Measurements from ENCODE around the gene FGD4.

Gene FGD4

GRCh38 chr12:32407795-32408194 lies 8.4 kb downstream of the FGD4 start:
- no peak overlapping the region for H3K4me3 ChIP-seq (ENCODE audit: low read depth, low read length)
- no peaks in the 10 kb centered on the region for H3K36me3 ChIP-seq
- H3K27me3 ChIP-seq (ENCODE audit: insufficient read depth, low read depth, severe bottlenecking), result no peaks in the 10 kb centered on the region
- no peak overlapping the region for H3K27ac ChIP-seq
- no peak for DNase-seq
- no peaks in the 10 kb centered on the region for H3K9me3 ChIP-seq (ENCODE audit: severe bottlenecking)
- no peak for TF ChIP-seq CTCF (IDR thresholded peaks at IDR 0.05; ENCODE audit: low read depth, low read length)

- TF ChIP-seq CTCF (IDR thresholded peaks at IDR 0.05; ENCODE audit: low read depth, low read length), result no peak
- H3K27me3 ChIP-seq (ENCODE audit: insufficient read depth, low read depth, severe bottlenecking), result no peaks in the 10 kb centered on the region
- H3K9me3 ChIP-seq (ENCODE audit: severe bottlenecking), result no peaks in the 10 kb centered on the region
- no peaks in the 10 kb centered on the region for H3K36me3 ChIP-seq
- no peak overlapping the region for H3K27ac ChIP-seq
- no peak for DNase-seq
- H3K4me3 ChIP-seq (ENCODE audit: low read depth, low read length), result no peak overlapping the region
Observed at GRCh38 chr12:32413412-32413811, 14.1 kb downstream of the FGD4 start.

- Histone ChIP-seq H3K27me3 (ENCODE audit: insufficient read depth, low read depth, severe bottlenecking) (no peaks in the 10 kb centered on the region), H3K27ac (no peak overlapping the region), H3K4me3 (ENCODE audit: low read depth, low read length) (no peak overlapping the region), H3K36me3 (no peaks in the 10 kb centered on the region), H3K9me3 (ENCODE audit: severe bottlenecking) (no peaks in the 10 kb centered on the region)
- no peak for DNase-seq
- no peak for TF ChIP-seq CTCF (IDR thresholded peaks at IDR 0.05; ENCODE audit: low read depth, low read length)
Observed at GRCh38 chr12:32418221-32418620, 18.9 kb downstream of the FGD4 start.

GRCh38 chr12:32418903-32419519 lies 19.7 kb downstream of the FGD4 start:
- Histone ChIP-seq H3K4me3 (ENCODE audit: low read depth, low read length) (no peak overlapping the region), H3K27me3 (ENCODE audit: insufficient read depth, low read depth, severe bottlenecking) (no peaks in the 10 kb centered on the region), H3K9me3 (ENCODE audit: severe bottlenecking) (no peaks in the 10 kb centered on the region), H3K27ac (no peak overlapping the region), H3K36me3 (no peaks in the 10 kb centered on the region)
- no peak for DNase-seq
- TF ChIP-seq CTCF (IDR thresholded peaks at IDR 0.05; ENCODE audit: low read depth, low read length), result no peak

- Histone ChIP-seq H3K27ac (no peak overlapping the region), H3K36me3 (no peaks in the 10 kb centered on the region), H3K9me3 (ENCODE audit: severe bottlenecking) (no peaks in the 10 kb centered on the region), H3K4me3 (ENCODE audit: low read depth, low read length) (no peak overlapping the region), H3K27me3 (ENCODE audit: insufficient read depth, low read depth, severe bottlenecking) (no peaks in the 10 kb centered on the region)
- no peak for TF ChIP-seq CTCF (IDR thresholded peaks at IDR 0.05; ENCODE audit: low read depth, low read length)
- DNase-seq, result no peak
Observed at GRCh38 chr12:32419520-32419960, 20.2 kb downstream of the FGD4 start.

GRCh38 chr12:32420356-32420755 lies 21.0 kb downstream of the FGD4 start:
- Histone ChIP-seq H3K36me3 (no peaks in the 10 kb centered on the region), H3K27ac (no peak overlapping the region), H3K4me3 (ENCODE audit: low read depth, low read length) (no peak overlapping the region), H3K27me3 (ENCODE audit: insufficient read depth, low read depth, severe bottlenecking) (no peaks in the 10 kb centered on the region), H3K9me3 (ENCODE audit: severe bottlenecking) (no peaks in the 10 kb centered on the region)
- DNase-seq, result no peak
- no peak for TF ChIP-seq CTCF (IDR thresholded peaks at IDR 0.05; ENCODE audit: low read depth, low read length)
